ENCODE results near the gene SLU7. TPM values are rescaled to one million over a fixed set of nuclear protein-coding genes. Genes with fewer than 3 reads are reported as not detected.

The SLU7 gene
- total RNA-seq, 1 donor from 2014 or later = 10.2 TPM

- peak; percentile 92 to 98 for DNase-seq (ENCODE audit: low spot score in 2 of 2)
- Histone ChIP-seq H3K9me3 (no peaks in the 10 kb centered on the region), H3K4me3 (peak within 1 kb of the TSS; percentile 70 to 79), H3K4me1 (peaks cover 6 to 18% of the 10 kb centered on the region in 2 donors), H3K27ac (peak within 1 kb of the TSS; percentile 80 to 81), H3K36me3 (no peaks in the 10 kb centered on the region), H3K27me3 (no peaks in the 10 kb centered on the region)
- intact Hi-C loops (cut with DNase I) = no loop called here
- TF ChIP-seq CTCF (IDR thresholded peaks at IDR 0.05) = no peak
Observed at GRCh38 chr5:160421625-160422258, 2.9 kb upstream of the SLU7 start, which contains the start of gene PTTG1. Gene PTTG1 (plus strand): TSS chr5:160421855. CDS start chr5:160422313, 458 bp downstream.

GRCh38 chr5:160420331-160420610 lies 1.4 kb upstream of the SLU7 start:
- intact Hi-C loops (cut with DNase I) = no loop called here
- Histone ChIP-seq H3K4me1 (peaks cover 6 to 20% of the 10 kb centered on the region in 2 donors), H3K27me3 (no peaks in the 10 kb centered on the region), H3K36me3 (no peaks in the 10 kb centered on the region), H3K27ac (peak overlapping the region in 1 of 2 donors; percentile 10), H3K4me3 (peak overlapping the region in 1 of 2 donors; percentile 88), H3K9me3 (no peaks in the 10 kb centered on the region)
- no peak for DNase-seq (ENCODE audit: low spot score in 2 of 2)
- no peak for TF ChIP-seq CTCF (IDR thresholded peaks at IDR 0.05)

- TF ChIP-seq CTCF (IDR thresholded peaks at IDR 0.05) = no peak
- H3K4me3 ChIP-seq = peak overlapping the region; percentile 88 to 89
- H3K36me3 ChIP-seq = peaks cover 0 to 6% of the 10 kb centered on the region in 2 donors
- no peaks in the 10 kb centered on the region for H3K27me3 ChIP-seq
- DNase-seq (ENCODE audit: low spot score in 2 of 2) = no peak
- H3K27ac ChIP-seq = peak overlapping the region; percentile 88 to 89
- H3K4me1 ChIP-seq = peaks cover 6 to 20% of the 10 kb centered on the region in 2 donors
- intact Hi-C loops (cut with DNase I) = no loop called here
- no peaks in the 10 kb centered on the region for H3K9me3 ChIP-seq
Observed at GRCh38 chr5:160419458-160420330, 813 bp upstream of the SLU7 start.

- Histone ChIP-seq H3K36me3 (peaks cover 29 to 31% of the 10 kb centered on the region in 2 donors), H3K4me3 (peak within 1 kb of the TSS; percentile 72 to 82), H3K27ac (peak within 1 kb of the TSS; percentile 81 to 89), H3K9me3 (no peaks in the 10 kb centered on the region), H3K27me3 (no peaks in the 10 kb centered on the region), H3K4me1 (peaks cover 7 to 13% of the 10 kb centered on the region in 2 donors)
- peak; percentile 71 to 93 for DNase-seq (ENCODE audit: low spot score in 2 of 2)
- TF ChIP-seq CTCF (IDR thresholded peaks at IDR 0.05) = no peak
- intact Hi-C loops (cut with DNase I) = loop anchor here (5.0 kb wide), 1 partner anchor 282 kb away; the partner anchor contains the start of gene PWWP2A
Observed at GRCh38 chr5:160399402-160400353, 19.2 kb downstream of the SLU7 start, which contains the start of gene FAM200C. Gene FAM200C (minus strand): TSS chr5:160400054. CDS start chr5:160395490, 4,564 bp downstream.

- no peaks in the 10 kb centered on the region for H3K27me3 ChIP-seq
- H3K4me3 ChIP-seq = peak overlapping the region; percentile 72 to 82
- intact Hi-C loops (cut with DNase I) = no loop called here
- no peaks in the 10 kb centered on the region for H3K9me3 ChIP-seq
- DNase-seq (ENCODE audit: low spot score in 2 of 2) = no peak
- H3K36me3 ChIP-seq = peaks cover 20 to 23% of the 10 kb centered on the region in 2 donors
- peak overlapping the region in 1 of 2 donors; percentile 81 for H3K27ac ChIP-seq
- TF ChIP-seq CTCF (IDR thresholded peaks at IDR 0.05) = no peak
- H3K4me1 ChIP-seq = peaks cover 7 to 13% of the 10 kb centered on the region in 2 donors
Observed at GRCh38 chr5:160398806-160399205, 20.1 kb downstream of the SLU7 start.
